CD4-positive, alpha-beta T cell treated with Interleukin-15 for 4 hours (primary cell): ENCODE results near the gene CLMN.

Source experiments
- DNase-seq: peaks from one replicate; pipeline ENCODE4 v3.0.0-alpha.2; 2020; ENCODE audit warnings: low spot score

Gene CLMN

GRCh38 chr14:95137164-95137803 is 182.4 kb downstream of the CLMN start:
- no peak for DNase-seq

GRCh38 chr14:95136631-95137030 is 183.1 kb downstream of the CLMN start:
- DNase-seq = no peak

- no peak for DNase-seq
Observed at GRCh38 chr14:95134304-95134933, 185.3 kb downstream of the CLMN start.

GRCh38 chr14:95133282-95133681 is 186.4 kb downstream of the CLMN start:
- DNase-seq = no peak

- no peak for DNase-seq
Observed at GRCh38 chr14:95132760-95133159, 186.9 kb downstream of the CLMN start.
